ENCODE results near the gene SMIM1.
"Not testable (repeated sequence)": the region's sequence is repeated elsewhere in the genome, so short reads cannot be mapped to it uniquely, and the experiment has no call there.

The SMIM1 gene

GRCh38 chr1:3735688-3736087 is 36.9 kb upstream of the SMIM1 start:
- DNase-seq (ENCODE audit: low read depth, low spot score), result no peak
- no peak overlapping the region for H3K4me3 ChIP-seq (ENCODE audit: low read length)

DNA sequence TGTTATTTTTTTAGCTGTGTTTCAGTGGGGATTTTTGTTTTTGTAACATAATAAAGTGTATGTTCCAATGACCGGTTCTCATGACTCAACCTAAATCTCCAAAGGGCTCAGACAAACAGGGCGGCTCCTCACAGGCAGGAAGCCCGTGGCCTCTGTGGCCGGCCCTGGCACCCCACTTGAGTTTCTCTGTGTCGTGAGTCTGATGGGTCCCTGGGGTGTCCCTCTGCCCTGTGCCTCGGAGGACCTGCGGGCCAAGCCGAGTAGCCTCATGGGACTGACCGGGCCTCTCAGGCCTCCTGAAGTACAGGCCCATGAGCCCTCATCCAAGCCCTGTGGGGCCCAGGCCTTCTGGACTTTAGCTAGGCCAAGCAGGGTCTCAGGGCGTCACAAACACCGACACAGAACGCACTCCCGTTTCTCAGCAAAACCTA is 36.4 kb upstream of the SMIM1 start:
- no peak overlapping the region for H3K4me3 ChIP-seq (ENCODE audit: low read length)
- no peak for DNase-seq (ENCODE audit: low read depth, low spot score)

GRCh38 chr1:3736708-3737107 is 35.8 kb upstream of the SMIM1 start:
- no peak for DNase-seq (ENCODE audit: low read depth, low spot score)

GRCh38 chr1:3738943-3739342 is 33.6 kb upstream of the SMIM1 start:
- no peak overlapping the region for H3K4me3 ChIP-seq (ENCODE audit: low read length)
- DNase-seq (ENCODE audit: low read depth, low spot score), result no peak

More at GRCh38 chr1:3736708-3737107, 35.8 kb upstream of the SMIM1 start:
- H3K4me3 ChIP-seq (ENCODE audit: low read length), result no peak overlapping the region

DNA sequence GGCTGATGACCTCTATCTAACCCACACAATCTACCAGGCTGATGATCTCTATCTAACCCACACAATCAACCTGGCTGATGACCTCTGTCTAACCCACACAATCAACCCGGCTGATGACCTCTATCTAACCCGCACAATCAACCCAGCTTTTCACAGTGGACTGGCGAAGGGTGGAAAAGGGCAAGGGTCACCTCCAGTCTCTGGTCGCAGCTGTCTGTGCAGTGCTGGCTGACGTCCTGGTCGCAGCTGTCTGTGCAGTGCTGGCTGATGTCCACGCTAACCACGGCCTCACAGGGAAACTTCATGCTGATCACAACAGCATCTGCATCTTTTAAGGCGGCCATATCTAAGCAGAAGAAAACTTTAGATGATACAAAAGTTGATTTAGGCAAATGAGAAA is 32.5 kb upstream of the SMIM1 start:
- no peak overlapping the region for H3K4me3 ChIP-seq (ENCODE audit: low read length)
- no peak for DNase-seq (ENCODE audit: low read depth, low spot score)

DNA sequence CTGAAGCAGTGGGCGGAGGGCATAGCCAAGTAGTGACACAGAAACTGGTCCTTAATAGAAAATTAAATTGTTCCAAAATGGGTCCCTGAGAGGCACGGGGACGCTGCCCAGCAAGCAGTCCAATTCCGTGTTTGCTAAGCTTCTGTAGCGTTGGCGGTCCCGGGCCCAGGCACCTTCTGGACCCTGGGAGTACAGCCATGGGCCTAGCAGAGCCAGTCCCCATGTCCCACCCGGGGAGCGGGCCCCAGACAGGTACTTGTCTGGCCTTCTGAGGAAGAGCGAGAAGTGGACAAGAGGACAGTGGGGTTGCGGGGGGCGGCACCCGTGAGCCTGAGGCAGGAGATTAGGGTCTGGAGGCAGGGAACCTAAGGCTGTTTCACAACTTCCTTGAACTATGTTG is 31.8 kb upstream of the SMIM1 start:
- no peak overlapping the region for H3K4me3 ChIP-seq (ENCODE audit: low read length)
- DNase-seq (ENCODE audit: low read depth, low spot score), result no peak

DNA sequence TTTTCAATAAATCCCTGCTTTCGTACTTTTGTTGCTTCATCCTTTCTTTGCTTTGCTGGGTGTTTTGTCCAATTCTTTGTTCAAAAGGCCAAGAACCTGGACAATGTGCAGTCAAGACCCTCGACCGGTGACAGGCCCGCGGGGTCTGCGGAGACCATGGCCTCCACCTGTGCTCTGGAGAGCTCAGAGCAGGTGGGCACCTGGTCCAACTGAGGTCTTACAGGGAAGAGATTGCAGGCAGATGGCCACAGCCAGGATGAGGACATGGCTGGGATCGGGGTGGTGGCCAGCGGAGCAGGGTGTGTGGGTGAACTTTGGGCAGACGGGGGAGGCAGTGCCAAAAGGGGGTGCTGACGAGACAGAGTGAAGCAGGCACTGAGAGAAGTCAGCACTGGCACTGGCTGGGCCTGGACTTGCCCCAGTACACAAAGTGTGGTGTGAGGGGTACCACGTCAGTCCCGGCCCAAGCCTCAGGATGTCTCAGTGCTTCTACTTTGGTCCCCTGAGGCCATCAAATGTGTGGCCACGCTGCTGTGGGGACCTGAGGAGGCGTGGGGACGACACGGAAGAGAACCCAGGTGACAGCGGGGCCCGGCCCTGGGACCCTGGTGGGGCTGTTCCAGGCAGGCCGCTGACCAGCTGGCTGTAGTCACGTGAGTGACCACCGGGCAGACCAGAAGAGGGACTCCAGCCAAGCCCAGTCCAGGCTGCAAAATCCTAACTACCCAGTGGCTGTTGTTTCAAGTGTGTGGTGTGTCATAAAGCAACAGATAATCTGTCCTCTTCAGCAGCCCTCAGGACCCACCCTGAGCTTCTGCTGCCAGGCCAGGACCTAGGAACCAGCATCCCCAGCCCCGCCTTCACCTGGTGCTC is 30.7 kb upstream of the SMIM1 start:
- no peak for DNase-seq (ENCODE audit: low read depth, low spot score)
- H3K4me3 ChIP-seq (ENCODE audit: low read length), result no peak overlapping the region

DNA sequence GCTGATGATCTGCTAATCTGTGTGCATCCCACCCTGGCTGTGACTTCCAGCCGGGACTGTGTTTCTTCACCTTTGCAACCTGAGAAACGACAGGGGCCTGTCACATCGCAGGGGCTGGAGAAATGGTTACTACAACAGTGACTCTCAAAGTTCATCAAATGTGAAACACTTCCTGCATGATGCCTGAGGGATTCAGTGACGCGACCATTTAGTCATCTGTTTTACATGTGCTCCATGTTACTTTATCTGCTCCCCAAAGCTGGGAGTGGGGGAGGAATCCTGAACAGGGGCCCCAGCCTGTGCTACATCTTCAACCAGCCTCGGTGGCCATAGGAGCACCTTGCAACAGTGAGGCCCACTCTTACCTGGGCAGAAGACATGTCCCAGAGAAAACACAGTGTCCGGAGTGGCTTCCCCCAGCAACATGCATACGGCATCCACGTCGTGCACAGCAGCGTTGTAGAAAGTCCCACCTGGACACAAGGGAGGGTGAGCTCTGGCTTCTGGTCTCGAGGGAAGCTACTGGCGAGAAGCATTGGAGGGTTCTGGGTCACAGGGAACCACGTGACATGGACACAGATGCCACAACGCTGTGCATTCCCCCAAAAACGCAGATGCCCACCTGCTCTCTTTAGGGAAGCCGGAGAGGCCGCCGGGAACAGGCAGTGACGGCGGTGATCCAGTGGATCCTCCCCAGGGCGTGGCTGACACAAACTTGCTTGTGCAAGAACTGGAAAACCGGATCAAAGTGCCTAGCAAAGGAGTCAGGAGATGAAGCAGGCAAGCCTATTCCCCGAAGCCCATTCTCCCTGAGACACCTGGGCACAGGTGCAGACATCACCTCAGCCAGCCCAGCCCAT is 29.9 kb upstream of the SMIM1 start:
- no peak for DNase-seq (ENCODE audit: low read depth, low spot score)
- no peak overlapping the region for H3K4me3 ChIP-seq (ENCODE audit: low read length)

DNA sequence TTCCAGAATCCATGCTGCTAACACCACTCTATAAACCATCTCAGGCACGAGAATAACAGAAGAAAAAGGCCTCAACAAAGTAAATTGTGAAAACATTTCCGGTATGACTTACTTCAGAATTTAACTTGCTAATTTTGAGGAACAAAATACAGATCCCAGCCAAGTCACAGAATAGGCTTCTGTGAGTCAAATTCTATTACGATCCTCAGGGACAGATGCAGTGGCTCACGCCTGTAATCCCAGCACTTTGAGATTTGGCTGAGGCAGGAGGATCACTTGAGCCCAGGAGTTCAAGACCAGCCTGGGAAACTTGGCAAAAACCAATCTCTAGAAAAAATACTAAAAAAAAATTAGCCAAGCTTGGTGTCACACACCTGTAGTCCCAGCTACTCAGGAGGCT is 29.1 kb upstream of the SMIM1 start:
- no peak overlapping the region for H3K4me3 ChIP-seq (ENCODE audit: low read length)
- DNase-seq (ENCODE audit: low read depth, low spot score), result no peak

DNA sequence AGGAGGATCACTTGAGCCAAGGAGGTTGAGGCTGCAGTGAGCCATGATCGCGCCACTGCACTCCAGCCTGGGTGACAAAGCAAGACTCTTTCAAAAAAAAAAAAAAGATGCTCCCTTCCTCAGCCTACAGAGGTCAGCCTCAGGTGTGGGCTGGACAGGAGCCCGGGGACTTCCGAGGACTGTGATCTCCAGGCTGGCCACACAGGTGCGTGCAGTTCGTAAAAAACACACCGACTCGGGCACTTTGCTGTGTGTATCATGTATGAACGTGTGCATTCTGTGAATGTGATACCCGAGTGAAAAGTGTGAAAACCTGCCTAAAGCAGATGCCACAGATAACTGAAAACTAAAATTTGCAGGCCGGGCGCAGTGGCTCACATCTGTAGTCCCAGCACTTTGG is 28.7 kb upstream of the SMIM1 start:
- no peak for DNase-seq (ENCODE audit: low read depth, low spot score)

GRCh38 chr1:3744646-3745045 is 27.9 kb upstream of the SMIM1 start:
- H3K4me3 ChIP-seq (ENCODE audit: low read length), result no peak overlapping the region
- no peak for DNase-seq (ENCODE audit: low read depth, low spot score)

More for the DNA sequence above, 28.7 kb upstream of the SMIM1 start:
- no peak overlapping the region for H3K4me3 ChIP-seq (ENCODE audit: low read length)

DNA sequence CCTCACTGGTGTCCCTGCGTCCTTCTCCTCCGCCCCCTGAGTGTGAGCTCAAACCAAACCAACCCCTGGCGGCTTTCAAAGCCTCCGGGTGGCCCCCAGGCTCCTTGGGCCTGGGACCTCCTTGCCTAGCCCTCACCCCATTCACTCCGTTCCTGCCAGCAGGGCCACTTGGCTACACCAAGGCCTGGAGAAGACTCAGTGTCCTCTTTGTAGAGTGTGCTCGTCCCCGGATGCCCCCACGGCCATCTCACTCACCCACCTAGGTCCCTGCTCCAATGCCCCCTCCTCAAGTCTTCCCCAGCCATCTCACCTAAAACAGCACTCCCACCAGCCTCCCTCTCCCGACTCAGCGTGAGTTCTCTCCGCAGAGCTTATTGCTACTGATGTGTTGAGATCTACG is 27.5 kb upstream of the SMIM1 start:
- H3K4me3 ChIP-seq (ENCODE audit: low read length), result no peak overlapping the region
- DNase-seq (ENCODE audit: low read depth, low spot score), result no peak

- no peak overlapping the region for H3K4me3 ChIP-seq (ENCODE audit: low read length)
- DNase-seq (ENCODE audit: low read depth, low spot score), result no peak
Observed at GRCh38 chr1:3745590-3746381, 26.8 kb upstream of the SMIM1 start.

DNA sequence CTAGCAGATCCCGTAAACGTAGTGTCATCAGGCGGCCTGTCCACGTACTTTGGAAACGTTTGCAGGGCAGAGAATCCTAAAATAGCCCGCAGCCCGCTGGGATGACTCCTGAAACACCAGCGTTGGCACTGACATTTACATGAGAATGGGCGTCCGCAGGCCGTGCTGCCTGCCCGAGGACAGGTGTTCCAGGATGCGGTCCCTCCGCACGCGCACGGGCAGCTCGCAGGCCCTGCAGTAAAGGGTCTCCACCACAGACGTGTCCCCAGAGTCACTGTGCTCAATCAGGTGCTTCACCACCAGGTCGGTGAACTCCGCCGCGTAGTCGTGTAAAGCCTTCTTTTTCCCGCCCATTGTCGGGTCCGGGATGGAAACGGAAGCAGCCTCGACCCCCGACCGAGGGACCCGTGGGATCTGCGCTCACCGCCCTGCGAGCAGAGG is 26.1 kb upstream of the SMIM1 start:
- peak overlapping the region; percentile 50 for H3K4me3 ChIP-seq (ENCODE audit: low read length)
- no peak for DNase-seq (ENCODE audit: low read depth, low spot score)

DNA sequence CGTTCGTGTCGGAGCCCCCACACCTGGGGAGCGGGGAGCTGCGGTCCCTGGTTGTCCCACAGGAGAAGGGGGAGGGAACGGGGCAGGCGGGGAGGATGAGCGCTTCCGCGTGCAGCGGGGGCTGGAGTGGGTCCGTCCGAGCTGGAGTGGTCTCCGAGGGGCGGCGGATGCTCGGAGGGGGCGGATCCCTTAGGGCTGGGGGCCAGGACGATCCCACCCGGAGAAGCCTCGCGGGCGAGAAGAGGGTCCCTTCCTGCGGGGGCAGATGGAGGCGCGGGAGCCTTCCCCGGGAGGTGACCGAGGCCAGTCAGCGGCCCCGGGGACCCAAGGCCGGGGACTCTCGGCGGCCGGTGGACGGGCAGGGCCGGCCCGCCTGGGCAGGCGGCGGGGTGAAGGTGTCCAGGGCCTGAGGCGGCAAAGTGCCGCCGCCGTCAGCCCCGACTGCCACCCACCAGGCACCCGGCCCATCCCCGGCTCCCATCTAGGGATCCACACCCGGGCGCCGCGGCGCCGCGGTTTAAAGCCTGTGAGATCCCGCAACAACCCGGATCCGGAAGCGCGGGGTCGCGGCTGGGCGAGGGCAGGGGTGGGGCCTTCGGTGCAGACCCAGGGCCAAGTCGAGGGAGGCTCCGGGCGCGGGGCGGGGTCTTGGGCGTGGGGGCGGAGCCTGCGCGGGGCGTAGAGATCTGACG is 25.6 kb upstream of the SMIM1 start:
- H3K4me3 ChIP-seq (ENCODE audit: low read length), result peak overlapping the region; percentile 50
- DNase-seq (ENCODE audit: low read depth, low spot score), result peak; percentile 57

DNA sequence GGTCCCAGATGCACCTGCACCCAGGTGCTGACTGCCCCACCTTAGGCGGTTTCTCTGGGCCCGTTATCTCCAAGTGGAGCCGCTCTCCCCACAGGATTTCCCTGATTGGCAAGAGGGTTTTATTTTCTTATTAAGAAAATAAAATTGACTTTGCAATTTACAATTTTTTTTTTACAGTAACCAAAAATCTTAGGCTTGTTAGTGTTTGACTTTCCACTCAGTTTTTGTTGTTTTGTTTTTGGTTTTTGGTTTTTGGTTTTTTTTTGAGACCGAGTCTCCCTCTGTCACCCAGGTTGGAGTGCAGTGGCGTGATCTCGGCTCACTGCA is 25.1 kb upstream of the SMIM1 start:
- DNase-seq (ENCODE audit: low read depth, low spot score), result no peak
- H3K4me3 ChIP-seq (ENCODE audit: low read length), result peak overlapping the region; percentile 50

- no peak for DNase-seq (ENCODE audit: low read depth, low spot score)
- 0 out of 2 replicates have a peak overlapping the region, but pooled peaks have one; percentile 50 for H3K4me3 ChIP-seq (ENCODE audit: low read length)
Observed at GRCh38 chr1:3747903-3748302, 24.6 kb upstream of the SMIM1 start.

- not testable (repeated sequence) for DNase-seq (ENCODE audit: low read depth, low spot score); H3K4me3 ChIP-seq (ENCODE audit: low read length)
Observed at GRCh38 chr1:3748316-3748900, 24.1 kb upstream of the SMIM1 start.

GRCh38 chr1:3749512-3749911 is 23.0 kb upstream of the SMIM1 start:
- DNase-seq (ENCODE audit: low read depth, low spot score), result no peak
- no peak overlapping the region for H3K4me3 ChIP-seq (ENCODE audit: low read length)
